HepG2 (cell line): Measurements from ENCODE around the gene BNC1. TPM values are rescaled to one million over a fixed set of nuclear protein-coding genes. Genes with fewer than 3 reads are reported as not detected.

Source experiments
- ATAC-seq: fragments of 200-7000 bp; cut with Tn5 transposase; 3 replicates; pipeline ENCODE4 v1.9.1; 2020; ENCODE audit warnings: mild to moderate bottlenecking, moderate library complexity
- BruUV-seq: library from RNA; stranded (reverse); fragments of 400-500 nt; replicated peaks from 2 replicates; lab custom pipeline; 2021; lab: Mats Ljungman, UMichigan
- CTCF ChIA-PET: fragments of 300-600 bp; formaldehyde crosslinking; extraction: SDS; loops from one replicate; lab custom pipeline; 2021; ENCODE audit warnings: low total read pairs, inconsistent platforms, low intra/inter-chr PET ratio; lab: Yijun Ruan, JAX
- POLR2A ChIA-PET: fragments of 350-600 bp; sonication (Branson Sonifier 250); formaldehyde crosslinking; loops from one replicate; lab custom pipeline; 2020; ENCODE audit warnings: antibody characterized with exemption, inconsistent platforms; lab: Yijun Ruan, JAX
- DNase-seq: peaks from one replicate; pipeline ENCODE4 v3.0.0-alpha.2; 2015; ENCODE audit warnings: low spot score
- FAIRE-seq: peaks from 3 replicates; lab custom pipeline; 2011; peaks lifted over from hg19 to GRCh38; lab: Jason Lieb, UNC
- H2AFZ ChIP-seq: one replicate; pipeline ENCODE4 v1.6.1; 2011; ENCODE audit warnings: low read length, inconsistent platforms
- H3K27ac ChIP-seq: fragments of 300-600 bp; 3 replicates; pipeline ENCODE4 v1.8.0; 2011; ENCODE audit warnings: mixed run types, mild to moderate bottlenecking, mixed read lengths, low read length, inconsistent platforms; ENCODE audit not compliant: insufficient read depth; ENCODE audit errors: extremely low read length
- H3K27me3 ChIP-seq, 2 experiments: fragments of 200-600 bp in 1 of 2; 2 replicates in 1 of 2; 3 replicates in 1 of 2; pipeline versions ENCODE4 v1.6.0 to v1.8.0; 2011; ENCODE audit warnings: low read length in 2 of 2, mild to moderate bottlenecking in 2 of 2, moderate library complexity in 2 of 2, inconsistent platforms in 1 of 2; ENCODE audit not compliant: insufficient read depth in 2 of 2, control insufficient read depth in 1 of 2
- H3K36me3 ChIP-seq, 2 experiments: fragments of 200-600 bp in 1 of 2; replicated peaks in 1 of 2; 2 replicates in 1 of 2; 3 replicates in 1 of 2; pipeline versions ENCODE4 v1.5.1 to v1.8.0; 2011; ENCODE audit warnings: low read length in 2 of 2, inconsistent platforms in 1 of 2; ENCODE audit not compliant: insufficient read depth in 2 of 2, control insufficient read depth in 1 of 2
- H3K4me1 ChIP-seq: 2 replicates; pipeline ENCODE4 v1.5.1; 2012; ENCODE audit warnings: low read length, inconsistent platforms; ENCODE audit not compliant: insufficient read depth
- H3K4me2 ChIP-seq: 2 replicates; pipeline ENCODE4 v1.6.0; 2011; ENCODE audit warnings: low read depth, low read length, inconsistent platforms
- H3K4me3 ChIP-seq, 3 experiments: fragments of 200-600 bp in 1 of 3; sonication (generic), shearing (Covaris generic) in 1 of 3; replicated peaks in 1 of 3; 2 replicates each; pipeline ENCODE4 v1.5.1; 2011 to 2016; ENCODE audit warnings: low read length in 3 of 3, inconsistent platforms in 2 of 3, low read depth in 2 of 3, mild to moderate bottlenecking in 2 of 3, control low read depth in 1 of 3, mixed read lengths in 1 of 3; ENCODE audit not compliant: insufficient read depth in 1 of 3
- H3K79me2 ChIP-seq: one replicate; pipeline ENCODE4 v1.6.1; 2011; ENCODE audit warnings: low read length, inconsistent platforms; ENCODE audit not compliant: insufficient read depth
- H3K9ac ChIP-seq: 2 replicates; pipeline ENCODE4 v1.6.0; 2011; ENCODE audit warnings: mild to moderate bottlenecking, low read depth, low read length, inconsistent platforms; ENCODE audit not compliant: insufficient read depth
- H3K9me3 ChIP-seq: 2 replicates; pipeline ENCODE4 v1.5.1; 2012; ENCODE audit warnings: mild to moderate bottlenecking, low read length
- H4K20me1 ChIP-seq: 2 replicates; pipeline ENCODE4 v1.6.0; 2011; ENCODE audit warnings: inconsistent platforms, mild to moderate bottlenecking, low read length, moderate library complexity; ENCODE audit not compliant: insufficient read depth
- AGO1 ChIP-seq: fragments of 200-400 bp; formaldehyde crosslinking; IDR thresholded peaks from 2 replicates; pipeline ENCODE4 v1.6.1; 2017; ENCODE audit warnings: mild to moderate bottlenecking, low read depth, low read length, moderate library complexity; ENCODE audit not compliant: poor library complexity, severe bottlenecking
- EHMT2 ChIP-seq: fragments of 200-600 bp; sonication (generic); IDR thresholded peaks from 2 replicates; pipeline ENCODE4 v1.7.0; 2017; ENCODE audit warnings: antibody characterized with exemption, low read depth, low read length, borderline replicate concordance
- FOXA1 ChIP-seq, 2 experiments: fragments of 450-650 bp in 1 of 2; sonication (generic) in 1 of 2; formaldehyde crosslinking in 1 of 2; IDR thresholded peaks; 2 replicates each; pipeline versions ENCODE4 v1.4.0 to v1.6.1; 2016 to 2020; ENCODE audit warnings: missing genetic modification reagents in 1 of 2
- GATAD2A ChIP-seq: IDR thresholded peaks from 2 replicates; pipeline ENCODE4 v1.6.1; 2016
- GTF2F1 ChIP-seq: fragments of 150-350 bp; IDR thresholded peaks from 2 replicates; pipeline ENCODE4 v1.6.1; 2014; ENCODE audit warnings: low read length
- GZF1 ChIP-seq: sonication (generic); formaldehyde crosslinking; IDR thresholded peaks from 2 replicates; pipeline ENCODE4 v1.5.1; 2020; ENCODE audit warnings: mild to moderate bottlenecking, missing genetic modification reagents
- ISL2 ChIP-seq: sonication (generic); formaldehyde crosslinking; IDR thresholded peaks from 2 replicates; pipeline ENCODE4 v1.5.0; 2020; ENCODE audit warnings: missing genetic modification reagents
- JDP2 ChIP-seq: sonication (generic); formaldehyde crosslinking; IDR thresholded peaks from 2 replicates; pipeline ENCODE4 v1.8.1; 2022; ENCODE audit warnings: missing genetic modification reagents, borderline replicate concordance
- RARG ChIP-seq: sonication (generic); formaldehyde crosslinking; IDR thresholded peaks from 2 replicates; pipeline ENCODE4 v1.4.0; 2020; ENCODE audit warnings: low read depth, mild to moderate bottlenecking, missing genetic modification reagents
- RFX5 ChIP-seq: IDR thresholded peaks from 2 replicates; pipeline ENCODE4 v1.6.1; 2011; ENCODE audit warnings: low read depth, low read length, improper control_type of control experiment
- SIN3B ChIP-seq: fragments of 150-350 bp; IDR thresholded peaks from 2 replicates; pipeline ENCODE4 v1.6.1; 2014; ENCODE audit warnings: low read length
- TBX3 ChIP-seq: fragments of 450-650 bp; IDR thresholded peaks from 2 replicates; pipeline ENCODE4 v1.6.1; 2017; ENCODE audit warnings: antibody characterized with exemption, mild to moderate bottlenecking, inconsistent platforms, borderline replicate concordance
- TCF7 ChIP-seq: sonication (generic); IDR thresholded peaks from 2 replicates; pipeline ENCODE4 v1.6.1; 2016; ENCODE audit warnings: antibody characterized with exemption, low read depth
- ZEB1 ChIP-seq: IDR thresholded peaks from 2 replicates; pipeline ENCODE4 v1.6.1; 2012; ENCODE audit warnings: mild to moderate bottlenecking, low read depth, inconsistent platforms; ENCODE audit not compliant: insufficient replicate concordance
- ZNF343 ChIP-seq: sonication (generic); formaldehyde crosslinking; IDR thresholded peaks from 2 replicates; pipeline ENCODE4 v1.4.0; 2020; ENCODE audit warnings: mild to moderate bottlenecking, missing genetic modification reagents
- ZNF674 ChIP-seq: sonication (generic); formaldehyde crosslinking; IDR thresholded peaks from 2 replicates; pipeline ENCODE4 v1.5.0; 2020; ENCODE audit warnings: low read depth, mild to moderate bottlenecking, missing genetic modification reagents
- ZNF7 ChIP-seq: IDR thresholded peaks from 2 replicates; pipeline ENCODE4 v1.6.1; 2016; ENCODE audit warnings: missing biosample characterization, missing genetic modification reagents
- ZNF775 ChIP-seq: sonication (generic); formaldehyde crosslinking; IDR thresholded peaks from 2 replicates; pipeline ENCODE4 v1.4.0; 2020; ENCODE audit warnings: missing genetic modification reagents, mild to moderate bottlenecking, moderate library complexity, borderline replicate concordance
- WGBS: methylation state at CpG from one replicate; pipeline ENCODE4 v1.1.6; 2017; ENCODE audit warnings: low lambda C conversion rate; 5-methylcytosine and 5-hydroxymethylcytosine counted together
- in situ Hi-C: cut with HindIII; loops from 2 replicates; pipeline ENCODE4 v1.10.0; 2017; ENCODE audit warnings: low pct_unique_long_range_greater_than_20kb; ENCODE audit not compliant: extremely low pct_ligation_motif_present
- intact Hi-C: fragments of 100-400 bp; cut with micrococcal nuclease; formaldehyde crosslinking; loops from one replicate; pipeline ENCODE4 v1.10.0; 2022; ENCODE audit not compliant: unreplicated experiment
- polyA plus RNA-seq, 8 experiments: library from polyadenylated mRNA; depleted of rRNA in 3 of 8; stranded (reverse) in 7 of 8; unstranded in 1 of 8; fragments of >200 nt; fragmentation: Illumina TruSeq in 4 of 8; extraction: Trizol in 4 of 8; gene quantifications; 2 replicates each; pipeline versions ENCODE4 v1.2.1 to v1.2.3, GENCODE V29; 2011 to 2016; ENCODE audit warnings: low read depth in 4 of 8, missing spikeins in 1 of 8, mixed read lengths in 1 of 8; ENCODE audit not compliant: insufficient read depth in 1 of 8
- total RNA-seq, 5 experiments: library from RNA; depleted of rRNA; stranded (reverse); fragments of >200 nt; fragmentation: Illumina TruSeq; extraction: Trizol; gene quantifications; 2 replicates each; pipeline ENCODE4 v1.2.3, GENCODE V29; 2016; ENCODE audit warnings: low read depth in 1 of 5
- TF ChIP-seq, protein P1 (sequence below): sonication (generic); formaldehyde crosslinking; IDR thresholded peaks from 2 replicates; pipeline ENCODE4 v1.5.0; 2020; ENCODE audit warnings: mild to moderate bottlenecking, low read depth, missing genetic modification reagents, borderline replicate concordance
- TF ChIP-seq, protein P2 (sequence below): sonication (generic); formaldehyde crosslinking; IDR thresholded peaks from 2 replicates; pipeline ENCODE4 v1.5.0; 2020; ENCODE audit warnings: missing genetic modification reagents, mild to moderate bottlenecking, borderline replicate concordance

Gene BNC1
- total and polyA plus RNA-seq, 2 of the 13 experiments (the other 11 are each of a cell fraction or from before 2014, with no cell fraction given), result not detected

DNA sequence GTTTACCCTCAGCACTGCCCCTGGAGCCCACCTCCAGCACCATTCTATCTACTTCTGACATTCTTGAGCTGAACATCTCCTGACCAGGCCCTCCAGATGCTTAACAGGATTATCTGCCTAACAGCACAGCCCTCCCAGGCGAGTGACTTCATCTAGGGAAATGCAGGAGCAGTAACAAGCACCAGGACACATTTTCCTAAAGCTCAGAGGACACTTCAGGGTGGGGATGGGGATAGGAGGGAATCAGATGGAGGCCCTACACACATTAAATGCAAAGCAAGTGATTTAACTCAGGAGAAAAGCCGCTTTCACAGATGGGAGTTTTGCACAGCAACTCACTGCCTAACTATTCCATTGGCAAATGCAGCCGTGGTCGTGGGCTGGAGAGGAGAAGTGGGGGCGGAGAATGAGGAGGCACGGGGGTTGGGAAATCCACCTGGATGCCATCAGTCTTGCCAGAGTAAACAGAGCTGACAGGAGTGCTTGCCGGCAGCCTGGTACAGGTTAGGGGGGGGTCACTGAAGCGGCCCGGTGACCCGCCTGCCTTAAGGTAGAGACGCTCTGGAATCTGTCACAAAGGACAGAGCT is 21.3 kb upstream of the BNC1 start (continued):
- TF ChIP-seq GTF2F1 (no peak), ZNF674 (CRISPR knock-in tag) (no peak), FOXA1 (IDR thresholded peaks at IDR 0.05) (no peak), FOXA1 (CRISPR knock-in tag; IDR thresholded peaks at IDR 0.05) (peak; percentile 59)
- TF ChIP-seq, all 625 proteins: peak for 10

DNA sequence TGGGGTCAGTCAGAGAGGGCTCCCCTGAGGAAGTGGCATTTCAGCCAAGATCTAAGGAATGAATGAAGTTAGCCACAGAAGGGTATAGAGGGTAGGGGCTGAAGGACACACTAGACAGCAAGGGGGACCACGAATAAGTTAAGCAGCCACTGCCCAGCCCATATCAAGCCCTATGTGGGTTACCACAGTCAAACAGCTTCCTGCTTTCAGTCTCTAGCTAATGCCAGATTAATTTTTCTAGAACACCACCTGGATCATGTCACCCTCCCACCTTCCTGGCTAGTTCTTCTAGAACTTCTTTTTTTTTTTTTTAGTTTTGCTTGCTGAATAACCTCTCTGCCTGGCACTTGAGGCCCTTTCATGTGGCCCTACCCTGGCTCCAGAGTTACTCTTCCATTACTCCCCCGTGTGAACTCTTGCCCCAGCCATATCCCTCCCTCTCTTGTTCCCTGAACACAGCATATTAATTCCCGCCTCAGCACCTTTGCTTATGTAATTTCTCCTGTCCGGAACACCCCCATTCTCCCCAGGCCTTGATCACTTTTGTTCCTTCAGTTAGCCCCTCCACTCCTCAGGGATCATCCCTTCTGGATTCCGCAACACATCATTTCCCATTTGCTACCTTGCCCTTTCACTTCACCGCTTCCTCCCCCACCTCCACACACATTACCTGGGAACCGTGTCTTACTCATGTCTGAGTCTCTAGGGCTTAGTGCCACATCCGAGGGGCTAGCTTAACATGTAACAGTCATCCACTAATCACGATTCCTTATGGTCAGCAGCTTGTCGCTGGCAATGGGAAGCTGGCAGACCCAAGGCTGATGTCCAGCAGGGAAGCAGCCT is 20.6 kb upstream of the BNC1 start:
- peaks cover 9% of the 10 kb centered on the region for H3K4me1 ChIP-seq
- ATAC-seq, result no peak
- POLR2A ChIA-PET, result no interaction called here
- no TSS peak for BruUV-seq
- no peaks in the 10 kb centered on the region for H3K9me3 ChIP-seq
- no peak overlapping the region for H3K27ac ChIP-seq
- H3K4me2 ChIP-seq, result no peak overlapping the region
- peaks cover 0 to 8% of the 10 kb centered on the region in 2 experiments; a peak in 1 of 5 replicates for H3K27me3 ChIP-seq
- no peaks in the 10 kb centered on the region for H3K79me2 ChIP-seq
- H3K9ac ChIP-seq, result no peak overlapping the region
- H2AFZ ChIP-seq, result no peak overlapping the region
- CTCF ChIA-PET, result no interaction called here
- no peak overlapping the region for H3K4me3 ChIP-seq
- in situ Hi-C loops, result no loop called here
- DNase-seq, result no peak
- intact Hi-C loops, result no loop called here
- WGBS, result 28% methylated on average over 10 of the region's 10 CpGs
- TF ChIP-seq, protein P1, sequence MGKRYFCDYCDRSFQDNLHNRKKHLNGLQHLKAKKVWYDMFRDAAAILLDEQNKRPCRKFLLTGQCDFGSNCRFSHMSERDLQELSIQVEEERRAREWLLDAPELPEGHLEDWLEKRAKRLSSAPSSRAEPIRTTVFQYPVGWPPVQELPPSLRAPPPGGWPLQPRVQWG (CRISPR knock-in tag), result no peak
- TF ChIP-seq ZNF7 (CRISPR knock-in tag) (no peak), TCF7 (no peak), ZNF343 (CRISPR knock-in tag) (no peak), ISL2 (CRISPR knock-in tag) (no peak), RARG (CRISPR knock-in tag) (no peak), GATAD2A (CRISPR knock-in tag) (no peak), RFX5 (no peak), GZF1 (CRISPR knock-in tag) (no peak), ZNF775 (CRISPR knock-in tag) (no peak), AGO1 (no peak), JDP2 (CRISPR knock-in tag) (no peak), TBX3 (no peak), SIN3B (no peak), ZEB1 (no peak), EHMT2 (no peak)
- TF ChIP-seq, protein P2, sequence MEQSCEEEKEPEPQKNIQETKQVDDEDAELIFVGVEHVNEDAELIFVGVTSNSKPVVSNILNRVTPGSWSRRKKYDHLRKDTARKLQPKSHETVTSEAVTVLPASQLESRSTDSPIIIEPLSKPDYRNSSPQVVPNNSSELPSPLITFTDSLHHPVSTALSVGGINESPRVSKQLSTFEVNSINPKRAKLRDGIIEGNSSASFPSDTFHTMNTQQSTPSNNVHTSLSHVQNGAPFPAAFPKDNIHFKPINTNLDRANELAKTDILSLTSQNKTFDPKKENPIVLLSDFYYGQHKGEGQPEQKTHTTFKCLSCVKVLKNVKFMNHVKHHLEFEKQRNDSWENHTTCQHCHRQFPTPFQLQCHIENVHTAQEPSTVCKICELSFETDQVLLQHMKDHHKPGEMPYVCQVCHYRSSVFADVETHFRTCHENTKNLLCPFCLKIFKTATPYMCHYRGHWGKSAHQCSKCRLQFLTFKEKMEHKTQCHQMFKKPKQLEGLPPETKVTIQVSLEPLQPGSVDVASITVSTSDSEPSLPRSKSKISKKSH, result no peak
- FAIRE-seq, result no peak
- H4K20me1 ChIP-seq, result no peaks in the 10 kb centered on the region
- H3K36me3 ChIP-seq, result no peaks in the 10 kb centered on the region
